T-helper 1 cell treated with Interleukin-12 subunit alpha and Interleukin-12 subunit beta and Interleukin-4 antibody, amounts not matched to agents 30 μg/mL and 1 μg/mL, for 36 hours (primary cell): Measurements from ENCODE around the gene MCF2L2.

Experiments
- H3K27ac Mint-ChIP-seq: one replicate; pipeline ENCODE4 v1.8.0; 2021; ENCODE audit warnings: mild to moderate bottlenecking, mixed read lengths
- H3K27me3 Mint-ChIP-seq: one replicate; pipeline ENCODE4 v1.8.0; 2021; ENCODE audit warnings: low read depth, mixed read lengths
- H3K36me3 Mint-ChIP-seq: one replicate; pipeline ENCODE4 v1.8.0; 2021; ENCODE audit warnings: low read depth, mixed read lengths
- H3K4me1 Mint-ChIP-seq: one replicate; pipeline ENCODE4 v1.8.0; 2021; ENCODE audit warnings: low read depth, mixed read lengths
- H3K4me3 Mint-ChIP-seq: one replicate; pipeline ENCODE4 v1.8.0; 2021; ENCODE audit warnings: mild to moderate bottlenecking, moderate library complexity, mixed read lengths
- H3K9me3 Mint-ChIP-seq: one replicate; pipeline ENCODE4 v1.8.0; 2021; ENCODE audit warnings: mixed read lengths

The MCF2L2 gene

GRCh38 chr3:183396662-183397391, 31.6 kb downstream of the MCF2L2 start:
- no peaks in the 10 kb centered on the region for H3K9me3 Mint-ChIP-seq
- H3K4me1 Mint-ChIP-seq, result no peaks in the 10 kb centered on the region
- no peaks in the 10 kb centered on the region for H3K36me3 Mint-ChIP-seq
- no peak overlapping the region for H3K4me3 Mint-ChIP-seq
- H3K27me3 Mint-ChIP-seq, result peaks cover 4% of the 10 kb centered on the region
- no peak overlapping the region for H3K27ac Mint-ChIP-seq

- Mint-ChIP-seq H3K27ac (no peak overlapping the region), H3K4me1 (no peaks in the 10 kb centered on the region), H3K27me3 (peaks cover 4% of the 10 kb centered on the region), H3K9me3 (no peaks in the 10 kb centered on the region), H3K36me3 (no peaks in the 10 kb centered on the region), H3K4me3 (no peak overlapping the region)
Observed at GRCh38 chr3:183394150-183394549, 34.3 kb downstream of the MCF2L2 start.

GRCh38 chr3:183393625-183394024, 34.8 kb downstream of the MCF2L2 start:
- Mint-ChIP-seq H3K27me3 (peaks cover 4% of the 10 kb centered on the region), H3K9me3 (no peaks in the 10 kb centered on the region), H3K36me3 (no peaks in the 10 kb centered on the region), H3K4me3 (no peak overlapping the region), H3K27ac (no peak overlapping the region), H3K4me1 (no peaks in the 10 kb centered on the region)

GRCh38 chr3:183392186-183393034, 36.0 kb downstream of the MCF2L2 start:
- Mint-ChIP-seq H3K4me3 (no peak overlapping the region), H3K4me1 (no peaks in the 10 kb centered on the region), H3K9me3 (no peaks in the 10 kb centered on the region)

GRCh38 chr3:183391460-183391859, 37.0 kb downstream of the MCF2L2 start:
- no peaks in the 10 kb centered on the region for H3K36me3 Mint-ChIP-seq
- no peaks in the 10 kb centered on the region for H3K4me1 Mint-ChIP-seq
- H3K4me3 Mint-ChIP-seq, result no peak overlapping the region
- no peaks in the 10 kb centered on the region for H3K9me3 Mint-ChIP-seq
- H3K27me3 Mint-ChIP-seq, result peaks cover 4% of the 10 kb centered on the region
- H3K27ac Mint-ChIP-seq, result no peak overlapping the region

More at GRCh38 chr3:183392186-183393034, 36.0 kb downstream of the MCF2L2 start:
- H3K36me3 Mint-ChIP-seq, result no peaks in the 10 kb centered on the region
- H3K27ac Mint-ChIP-seq, result no peak overlapping the region
- H3K27me3 Mint-ChIP-seq, result peaks cover 4% of the 10 kb centered on the region

GRCh38 chr3:183390844-183391243, 37.6 kb downstream of the MCF2L2 start:
- Mint-ChIP-seq H3K27me3 (peaks cover 4% of the 10 kb centered on the region), H3K27ac (no peak overlapping the region), H3K9me3 (no peaks in the 10 kb centered on the region), H3K4me3 (no peak overlapping the region), H3K36me3 (peaks cover under 1% of the 10 kb centered on the region), H3K4me1 (peaks cover under 1% of the 10 kb centered on the region)

- Mint-ChIP-seq H3K27me3 (peaks cover 4% of the 10 kb centered on the region), H3K27ac (no peak overlapping the region), H3K36me3 (peaks cover 1% of the 10 kb centered on the region), H3K9me3 (no peaks in the 10 kb centered on the region), H3K4me3 (no peak overlapping the region), H3K4me1 (peaks cover 2% of the 10 kb centered on the region)
Observed at GRCh38 chr3:183388213-183388895, 40.1 kb downstream of the MCF2L2 start.

GRCh38 chr3:183387797-183388196, 40.6 kb downstream of the MCF2L2 start:
- H3K27ac Mint-ChIP-seq, result no peak overlapping the region
- H3K36me3 Mint-ChIP-seq, result peaks cover 1% of the 10 kb centered on the region
- H3K9me3 Mint-ChIP-seq, result no peaks in the 10 kb centered on the region
- peaks cover 4% of the 10 kb centered on the region for H3K27me3 Mint-ChIP-seq
- H3K4me3 Mint-ChIP-seq, result no peak overlapping the region
- H3K4me1 Mint-ChIP-seq, result peaks cover 2% of the 10 kb centered on the region

- no peak overlapping the region for H3K27ac Mint-ChIP-seq
- no peaks in the 10 kb centered on the region for H3K9me3 Mint-ChIP-seq
- H3K27me3 Mint-ChIP-seq, result no peaks in the 10 kb centered on the region
- H3K4me1 Mint-ChIP-seq, result peaks cover 2% of the 10 kb centered on the region
- H3K4me3 Mint-ChIP-seq, result no peak overlapping the region
- H3K36me3 Mint-ChIP-seq, result peaks cover 1% of the 10 kb centered on the region
Observed at GRCh38 chr3:183386651-183387050, 41.8 kb downstream of the MCF2L2 start.

GRCh38 chr3:183385698-183386613, 42.5 kb downstream of the MCF2L2 start:
- H3K27me3 Mint-ChIP-seq, result no peaks in the 10 kb centered on the region
- H3K27ac Mint-ChIP-seq, result no peak overlapping the region
- peaks cover 1% of the 10 kb centered on the region for H3K36me3 Mint-ChIP-seq
- no peaks in the 10 kb centered on the region for H3K9me3 Mint-ChIP-seq
- no peak overlapping the region for H3K4me3 Mint-ChIP-seq
- H3K4me1 Mint-ChIP-seq, result peaks cover 2% of the 10 kb centered on the region

GRCh38 chr3:183381673-183382072, 46.7 kb downstream of the MCF2L2 start:
- Mint-ChIP-seq H3K27me3 (no peaks in the 10 kb centered on the region), H3K4me1 (peaks cover 12% of the 10 kb centered on the region), H3K4me3 (no peak overlapping the region), H3K9me3 (no peaks in the 10 kb centered on the region), H3K36me3 (peaks cover 3% of the 10 kb centered on the region), H3K27ac (no peak overlapping the region)

- peaks cover 3% of the 10 kb centered on the region for H3K36me3 Mint-ChIP-seq
- H3K27ac Mint-ChIP-seq, result no peak overlapping the region
- H3K4me3 Mint-ChIP-seq, result no peak overlapping the region
- H3K9me3 Mint-ChIP-seq, result no peaks in the 10 kb centered on the region
- no peaks in the 10 kb centered on the region for H3K27me3 Mint-ChIP-seq
- peaks cover 12% of the 10 kb centered on the region for H3K4me1 Mint-ChIP-seq
Observed at GRCh38 chr3:183381179-183381578, 47.2 kb downstream of the MCF2L2 start.

GRCh38 chr3:183378951-183379350, 49.5 kb downstream of the MCF2L2 start:
- H3K27me3 Mint-ChIP-seq, result no peaks in the 10 kb centered on the region
- H3K4me1 Mint-ChIP-seq, result peaks cover 10% of the 10 kb centered on the region
- peaks cover 2% of the 10 kb centered on the region for H3K36me3 Mint-ChIP-seq
- H3K9me3 Mint-ChIP-seq, result no peaks in the 10 kb centered on the region
- no peak overlapping the region for H3K4me3 Mint-ChIP-seq
- H3K27ac Mint-ChIP-seq, result no peak overlapping the region

GRCh38 chr3:183378545-183378944, 49.9 kb downstream of the MCF2L2 start:
- Mint-ChIP-seq H3K4me1 (peaks cover 10% of the 10 kb centered on the region), H3K4me3 (no peak overlapping the region), H3K36me3 (peaks cover 2% of the 10 kb centered on the region), H3K27me3 (no peaks in the 10 kb centered on the region), H3K27ac (no peak overlapping the region), H3K9me3 (no peaks in the 10 kb centered on the region)
